ENCODE data around the gene REXO2.

GRCh38 chr11:114478768-114479167, 39.5 kb downstream of the REXO2 start:
- no peak for TF ChIP-seq CTCF (IDR thresholded peaks at IDR 0.05; ENCODE audit: borderline replicate concordance, extremely low read depth, low read length, poor library complexity, severe bottlenecking)
- TF ChIP-seq EZH2 (IDR thresholded peaks at IDR 0.05; ENCODE audit: borderline replicate concordance, low read depth, low read length, severe bottlenecking), result no peak
